ENCODE measurements around the gene C1orf53.

C1orf53 gene

DNA sequence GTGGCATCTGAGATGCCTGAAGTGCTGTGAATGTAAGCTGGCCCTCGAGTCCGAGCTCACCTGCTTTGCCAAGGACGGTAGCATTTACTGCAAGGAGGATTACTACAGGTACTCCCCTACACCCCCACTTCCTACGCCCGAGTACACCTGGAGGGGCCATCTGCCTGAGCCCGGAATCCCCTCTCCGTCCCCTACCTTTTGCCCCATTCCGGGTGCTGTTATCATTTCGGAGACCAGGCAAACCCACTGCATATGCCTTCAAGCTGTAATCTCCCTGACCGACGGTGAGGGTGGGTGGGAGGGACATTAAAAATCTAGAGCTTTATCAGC, 17.6 kb downstream of the C1orf53 start:
- Histone ChIP-seq H3K27ac (ENCODE audit: low read depth, low read length, poor library complexity, severe bottlenecking) (no peak overlapping the region), H4K20me1 (ENCODE audit: insufficient read depth, low read length) (no peaks in the 10 kb centered on the region), H3K9ac (ENCODE audit: low read length) (no peak overlapping the region), H3K9me3 (ENCODE audit: low read length) (no peaks in the 10 kb centered on the region), H3K36me3 (ENCODE audit: insufficient read depth, low read length) (no peaks in the 10 kb centered on the region), H3K9me2 (ENCODE audit: low read depth, low read length) (no peaks in the 10 kb centered on the region), H3F3A (ENCODE audit: insufficient read depth, low read length) (no peaks in the 10 kb centered on the region), H3K4me2 (ENCODE audit: low read length) (peak overlapping the region; percentile 47), H3K4me1 (ENCODE audit: insufficient read depth, low read length, severe bottlenecking) (peaks cover 18% of the 10 kb centered on the region), H3K4me3 (ENCODE audit: low read depth, low read length, poor library complexity, severe bottlenecking) (peak overlapping the region; percentile 42), H3K79me2 (ENCODE audit: insufficient read depth, low read length) (no peaks in the 10 kb centered on the region), H3K27me3 (ENCODE audit: insufficient read depth, low read length) (0 out of 2 replicates have a peak, but pooled peaks cover 5% of the 10 kb centered on the region), H2AFZ (ENCODE audit: low read length) (no peak overlapping the region)
- TF ChIP-seq CTCF (IDR thresholded peaks at IDR 0.05; ENCODE audit: low read length) = no peak
- no peak for TF ChIP-seq EZH2 (IDR thresholded peaks at IDR 0.05; ENCODE audit: borderline replicate concordance, low read length)

- Histone ChIP-seq H3K36me3 (ENCODE audit: insufficient read depth, low read length) (no peaks in the 10 kb centered on the region), H3K4me3 (ENCODE audit: low read depth, low read length, poor library complexity, severe bottlenecking) (no peak overlapping the region), H3K9me2 (ENCODE audit: low read depth, low read length) (no peaks in the 10 kb centered on the region), H3K4me1 (ENCODE audit: insufficient read depth, low read length, severe bottlenecking) (peaks cover 16% of the 10 kb centered on the region), H3K27ac (ENCODE audit: low read depth, low read length, poor library complexity, severe bottlenecking) (no peak overlapping the region), H3K4me2 (ENCODE audit: low read length) (no peak overlapping the region; the same call in 1 of the 2 replicates), H2AFZ (ENCODE audit: low read length) (no peak overlapping the region), H3K9ac (ENCODE audit: low read length) (no peak overlapping the region), H4K20me1 (ENCODE audit: insufficient read depth, low read length) (no peaks in the 10 kb centered on the region), H3K79me2 (ENCODE audit: insufficient read depth, low read length) (no peaks in the 10 kb centered on the region), H3K27me3 (ENCODE audit: insufficient read depth, low read length) (0 out of 2 replicates have a peak, but pooled peaks cover 5% of the 10 kb centered on the region), H3F3A (ENCODE audit: insufficient read depth, low read length) (no peaks in the 10 kb centered on the region), H3K9me3 (ENCODE audit: low read length) (no peaks in the 10 kb centered on the region)
- TF ChIP-seq EZH2 (IDR thresholded peaks at IDR 0.05; ENCODE audit: borderline replicate concordance, low read length) = no peak
- TF ChIP-seq CTCF (IDR thresholded peaks at IDR 0.05; ENCODE audit: low read length) = no peak
Measured at GRCh38 chr1:197920414-197921117, 18.1 kb downstream of the C1orf53 start.

DNA sequence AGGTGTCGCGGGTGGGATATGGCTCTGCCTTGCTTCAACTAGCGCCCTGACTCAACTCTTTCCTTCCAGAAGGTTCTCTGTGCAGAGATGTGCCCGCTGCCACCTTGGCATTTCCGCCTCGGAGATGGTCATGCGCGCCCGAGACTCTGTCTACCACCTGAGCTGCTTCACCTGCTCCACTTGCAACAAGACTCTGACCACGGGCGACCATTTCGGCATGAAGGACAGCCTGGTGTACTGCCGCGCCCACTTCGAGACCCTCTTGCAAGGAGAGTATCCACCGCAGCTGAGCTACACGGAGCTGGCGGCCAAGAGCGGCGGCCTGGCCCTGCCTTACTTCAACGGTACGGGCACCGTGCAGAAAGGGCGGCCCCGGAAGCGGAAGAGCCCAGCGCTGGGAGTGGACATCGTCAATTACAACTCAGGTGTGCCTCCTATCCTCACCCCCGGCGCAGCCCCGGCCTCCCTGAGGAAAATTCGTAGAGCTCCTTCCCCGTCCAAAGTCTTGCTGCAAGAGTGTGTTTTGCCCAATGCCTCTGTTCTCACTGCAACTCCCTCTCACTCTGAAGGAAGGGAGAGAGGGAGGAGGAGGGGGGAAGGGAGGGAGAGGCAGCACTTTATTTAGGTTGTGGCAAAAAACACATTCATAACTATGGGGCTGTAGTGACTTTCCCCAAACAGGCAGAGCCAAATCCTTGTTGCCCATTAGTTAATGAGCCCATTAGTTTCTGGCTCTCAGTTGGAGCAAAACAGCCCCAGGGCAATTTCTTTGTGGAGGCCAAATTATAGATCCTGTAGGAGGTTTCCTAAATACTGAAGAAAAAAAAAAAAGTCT, 19.0 kb downstream of the C1orf53 start:
- 0 out of 2 replicates have a peak, but pooled peaks cover 5% of the 10 kb centered on the region for H3K27me3 ChIP-seq (ENCODE audit: insufficient read depth, low read length)
- no peaks in the 10 kb centered on the region for H3K36me3 ChIP-seq (ENCODE audit: insufficient read depth, low read length)
- H3K27ac ChIP-seq (ENCODE audit: low read depth, low read length, poor library complexity, severe bottlenecking) = no peak overlapping the region
- no peaks in the 10 kb centered on the region for H3F3A ChIP-seq (ENCODE audit: insufficient read depth, low read length)
- H3K4me1 ChIP-seq (ENCODE audit: insufficient read depth, low read length, severe bottlenecking) = peaks cover 7% of the 10 kb centered on the region
- no peaks in the 10 kb centered on the region for H3K79me2 ChIP-seq (ENCODE audit: insufficient read depth, low read length)
- H3K9me2 ChIP-seq (ENCODE audit: low read depth, low read length) = no peaks in the 10 kb centered on the region
- H2AFZ ChIP-seq (ENCODE audit: low read length) = no peak overlapping the region
- no peak for TF ChIP-seq CTCF (IDR thresholded peaks at IDR 0.05; ENCODE audit: low read length)
- no peak for TF ChIP-seq EZH2 (IDR thresholded peaks at IDR 0.05; ENCODE audit: borderline replicate concordance, low read length)
- H3K9ac ChIP-seq (ENCODE audit: low read length) = no peak overlapping the region
- no peaks in the 10 kb centered on the region for H3K9me3 ChIP-seq (ENCODE audit: low read length)
- H3K4me2 ChIP-seq (ENCODE audit: low read length) = no peak overlapping the region
- no peaks in the 10 kb centered on the region for H4K20me1 ChIP-seq (ENCODE audit: insufficient read depth, low read length)
- no peak overlapping the region for H3K4me3 ChIP-seq (ENCODE audit: low read depth, low read length, poor library complexity, severe bottlenecking)
